Subcutaneous adipose tissue (tissue), 4 donors: ENCODE data around the gene TRPC4AP. TPM values are rescaled to one million over a fixed set of nuclear protein-coding genes. Genes with fewer than 3 reads are reported as not detected.

Experiments used
- CTCF ChIP-seq: fragments of 450-650 bp; IDR thresholded peaks from one replicate; pipeline ENCODE4 v1.5.1; 2016; ENCODE audit warnings: low read depth, mild to moderate bottlenecking, control low read depth, antibody characterized with exemption, moderate library complexity
- total RNA-seq, 4 donors: library from RNA; depleted of rRNA; stranded (reverse); fragments of >200 nt; gene quantifications; one replicate each; pipeline ENCODE4 v1.1.0, GENCODE V29; 2016

The TRPC4AP gene
- total RNA-seq, 4 donors from 2014 or later, result 76.6 to 112 (median 78.5) TPM

GRCh38 chr20:35129647-35130069, 37.1 kb upstream of the TRPC4AP start:
- TF ChIP-seq CTCF, result no peak

- no peak for TF ChIP-seq CTCF
These were observed 33.1 kb upstream of the TRPC4AP start for GRCh38 chr20:35125753-35126152.

GRCh38 chr20:35122756-35123405, 30.3 kb upstream of the TRPC4AP start:
- TF ChIP-seq CTCF, result no peak

GRCh38 chr20:35121186-35121585, 28.6 kb upstream of the TRPC4AP start:
- no peak for TF ChIP-seq CTCF

- TF ChIP-seq CTCF, result no peak
These were observed 27.6 kb upstream of the TRPC4AP start for GRCh38 chr20:35120012-35120701.

GRCh38 chr20:35117629-35118028, 25.0 kb upstream of the TRPC4AP start:
- TF ChIP-seq CTCF, result no peak

- TF ChIP-seq CTCF, result no peak
These were observed 24.6 kb upstream of the TRPC4AP start for GRCh38 chr20:35117196-35117595.
